Measurements from ENCODE around the gene ESPNL.

ESPNL gene

DNA sequence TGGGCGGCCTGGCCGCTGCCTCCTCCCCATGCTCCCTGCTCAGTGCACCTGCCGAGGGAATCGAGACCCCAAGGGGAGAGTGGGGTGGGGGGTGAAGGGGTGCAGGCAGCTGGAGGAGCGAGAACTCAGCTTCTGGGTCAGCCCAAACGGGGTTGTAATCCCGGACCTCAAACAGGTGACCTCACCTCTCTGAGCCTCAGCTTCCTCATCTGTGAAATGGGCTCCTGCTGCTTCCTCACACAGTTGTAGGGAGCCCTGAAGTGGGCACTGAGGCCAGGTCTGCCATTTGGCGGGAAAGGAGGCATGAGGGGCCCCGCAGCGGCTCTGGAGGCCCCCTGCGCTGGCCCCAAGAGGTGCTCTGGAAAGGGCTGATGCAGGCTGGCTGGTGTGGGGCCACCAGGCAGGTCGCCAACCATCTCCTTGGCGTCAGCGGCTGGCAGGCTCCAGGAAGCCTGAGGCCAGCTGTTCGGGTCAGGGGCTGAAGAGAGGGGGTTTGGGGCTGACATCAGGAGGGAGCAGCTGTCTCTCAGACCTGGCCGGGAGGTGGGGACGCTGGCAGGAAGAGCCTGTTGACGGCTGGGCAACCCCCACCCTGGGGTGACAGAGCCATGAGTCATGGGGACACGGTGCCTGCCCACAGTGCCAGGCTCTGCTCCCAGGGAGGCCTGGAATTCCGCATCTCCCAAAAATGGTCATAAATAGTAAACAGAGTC is 43.3 kb downstream of the ESPNL start:
- no peak for ATAC-seq (replicated peaks; ENCODE audit: extremely low read depth, poor library complexity, severe bottlenecking)
- Mint-ChIP-seq H3K27me3 (no peaks in the 10 kb centered on the region), H3K27ac (ENCODE audit: low read depth) (no peak overlapping the region), H3K9me3 (no peaks in the 10 kb centered on the region), H3K36me3 (ENCODE audit: insufficient read depth) (no peaks in the 10 kb centered on the region), H3K4me1 (peaks cover 15% of the 10 kb centered on the region), H3K4me3 (no peak overlapping the region)
- no peak for DNase-seq (ENCODE audit: low spot score in 2 of 2)

DNA sequence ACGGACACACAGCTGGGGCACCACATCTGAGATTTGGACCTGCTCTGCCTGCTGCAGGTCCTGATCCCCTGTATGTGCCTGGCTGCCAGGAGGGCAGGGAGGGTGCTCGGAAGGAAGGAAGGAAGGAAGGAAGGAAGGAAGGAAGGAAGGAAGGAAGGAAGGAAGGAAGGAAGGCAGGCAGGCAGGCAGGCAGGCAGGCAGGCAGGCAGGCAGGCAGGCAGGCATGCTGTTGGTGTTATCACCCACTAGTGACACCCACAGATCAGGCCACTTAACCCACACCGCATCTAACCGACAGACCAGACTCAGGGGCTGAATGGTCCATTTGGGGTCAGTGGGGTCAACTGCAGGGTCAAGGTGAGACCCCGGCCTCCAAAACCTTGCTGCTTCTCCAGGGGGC is 44.1 kb downstream of the ESPNL start:
- DNase-seq (ENCODE audit: low spot score in 2 of 2) (no peak), ATAC-seq (replicated peaks; ENCODE audit: extremely low read depth, poor library complexity, severe bottlenecking) (no peak)
- no peak overlapping the region for H3K4me3 Mint-ChIP-seq
- peaks cover 15% of the 10 kb centered on the region for H3K4me1 Mint-ChIP-seq
- no peaks in the 10 kb centered on the region for H3K27me3 Mint-ChIP-seq
- H3K36me3 Mint-ChIP-seq (ENCODE audit: insufficient read depth) = no peaks in the 10 kb centered on the region
- no peaks in the 10 kb centered on the region for H3K9me3 Mint-ChIP-seq
- H3K27ac Mint-ChIP-seq (ENCODE audit: low read depth) = no peak overlapping the region

DNA sequence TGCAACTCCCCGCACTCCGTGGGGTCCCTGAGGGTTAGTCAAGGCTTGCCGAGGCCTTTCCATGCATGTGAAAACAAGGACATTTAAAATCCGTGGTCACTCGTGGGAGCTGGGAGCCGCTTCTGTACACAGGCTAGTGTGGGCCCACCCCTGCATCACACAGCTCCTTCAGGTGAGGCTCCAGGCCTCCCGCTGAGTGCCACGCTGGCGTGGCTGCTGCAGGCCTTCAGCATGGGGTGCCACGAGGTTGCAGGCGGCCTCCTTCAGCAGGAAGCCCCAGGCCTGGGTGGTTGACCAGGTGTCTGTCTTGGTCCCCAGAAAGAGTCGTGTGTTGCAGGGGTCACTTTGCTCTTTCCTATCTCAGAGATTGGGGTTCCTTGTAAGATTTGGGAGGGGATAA is 44.9 kb downstream of the ESPNL start:
- DNase-seq (ENCODE audit: low spot score in 2 of 2) (no peak), ATAC-seq (replicated peaks; ENCODE audit: extremely low read depth, poor library complexity, severe bottlenecking) (no peak)
- H3K4me1 Mint-ChIP-seq = peaks cover 15% of the 10 kb centered on the region
- H3K27me3 Mint-ChIP-seq = no peaks in the 10 kb centered on the region
- no peak overlapping the region for H3K27ac Mint-ChIP-seq (ENCODE audit: low read depth)
- no peak overlapping the region for H3K4me3 Mint-ChIP-seq
- no peaks in the 10 kb centered on the region for H3K36me3 Mint-ChIP-seq (ENCODE audit: insufficient read depth)
- no peaks in the 10 kb centered on the region for H3K9me3 Mint-ChIP-seq

DNA sequence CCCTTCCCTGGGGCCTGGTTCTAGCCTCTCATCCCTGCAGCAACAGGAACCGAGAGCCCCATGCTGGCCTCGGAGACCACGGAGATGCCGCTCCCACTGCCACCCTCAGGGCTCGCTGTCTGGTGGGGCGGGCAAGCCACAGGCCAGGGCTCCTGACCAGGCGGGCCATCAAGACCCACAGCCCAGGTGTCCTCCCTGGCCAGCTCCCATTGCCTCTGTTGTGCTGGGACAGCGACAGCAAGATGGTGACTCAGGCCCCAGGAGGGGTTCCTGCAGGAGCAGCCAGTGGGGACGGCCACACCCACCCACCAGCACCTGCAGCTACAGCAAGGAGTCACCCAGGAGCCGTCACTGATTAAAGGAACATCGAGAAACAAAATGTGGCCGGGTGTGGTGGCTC is 45.7 kb downstream of the ESPNL start:
- no peak for DNase-seq (ENCODE audit: low spot score in 2 of 2)
- Mint-ChIP-seq H3K4me3 (no peak overlapping the region), H3K36me3 (ENCODE audit: insufficient read depth) (no peaks in the 10 kb centered on the region), H3K27ac (ENCODE audit: low read depth) (no peak overlapping the region), H3K9me3 (no peaks in the 10 kb centered on the region), H3K4me1 (peaks cover 15% of the 10 kb centered on the region), H3K27me3 (no peaks in the 10 kb centered on the region)
- no peak for ATAC-seq (replicated peaks; ENCODE audit: extremely low read depth, poor library complexity, severe bottlenecking)

DNA sequence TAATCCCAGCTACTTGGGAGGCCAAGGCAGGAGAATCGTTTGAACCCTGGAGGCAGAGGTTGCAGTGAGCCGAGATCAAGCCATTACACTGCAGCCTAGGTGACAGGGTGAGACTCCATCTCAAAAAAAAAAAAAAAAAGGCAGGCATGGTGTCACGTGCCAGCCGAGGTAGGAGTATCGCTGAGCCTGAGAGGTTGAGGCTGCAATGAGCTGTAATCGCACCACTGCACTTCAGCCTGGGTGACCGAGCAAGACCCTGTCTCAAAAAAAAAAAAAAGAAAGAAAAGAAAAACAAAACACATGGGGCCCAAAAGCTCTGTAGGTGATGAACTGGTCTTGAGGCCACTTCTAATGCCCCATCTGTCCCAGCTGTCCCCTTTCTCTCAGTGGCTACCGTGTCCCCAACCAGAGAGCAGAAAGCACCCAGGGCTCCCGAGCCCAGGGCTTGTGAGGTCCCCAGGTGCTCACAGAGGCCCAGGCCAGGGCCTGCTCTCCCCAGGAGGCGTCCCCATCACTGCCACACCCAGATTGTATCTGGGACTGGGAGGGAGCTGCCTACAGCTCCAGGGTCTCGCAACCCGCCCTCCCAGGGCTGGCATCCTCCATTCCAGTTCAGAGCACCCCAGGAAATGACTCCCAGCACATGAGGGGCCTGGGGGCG is 46.9 kb downstream of the ESPNL start:
- Mint-ChIP-seq H3K36me3 (ENCODE audit: insufficient read depth) (no peaks in the 10 kb centered on the region), H3K9me3 (no peaks in the 10 kb centered on the region), H3K4me1 (peaks cover 7% of the 10 kb centered on the region), H3K27ac (ENCODE audit: low read depth) (no peak overlapping the region), H3K4me3 (no peak overlapping the region), H3K27me3 (no peaks in the 10 kb centered on the region)
- DNase-seq (ENCODE audit: low spot score in 2 of 2) (no peak), ATAC-seq (replicated peaks; ENCODE audit: extremely low read depth, poor library complexity, severe bottlenecking) (no peak)

DNA sequence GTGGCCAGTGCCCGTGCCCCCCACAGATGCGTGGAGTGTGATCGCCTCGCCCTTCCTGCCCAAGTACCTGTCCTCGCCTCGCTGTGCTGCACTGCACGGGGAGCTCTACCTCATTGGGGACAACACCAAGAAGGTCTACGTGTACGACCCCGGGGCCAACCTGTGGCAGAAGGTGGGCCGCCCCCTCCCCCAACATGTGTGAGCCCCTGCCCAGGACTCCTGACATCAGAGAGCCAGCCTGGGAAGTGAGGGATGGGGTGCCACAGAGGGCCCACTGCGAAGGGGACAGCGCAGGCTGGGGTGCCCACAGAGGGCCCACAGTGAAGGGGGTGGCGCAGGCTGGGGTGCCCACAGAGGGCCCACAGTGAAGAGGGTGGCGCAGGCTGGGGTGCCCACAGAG is 48.8 kb downstream of the ESPNL start:
- Mint-ChIP-seq H3K27me3 (no peaks in the 10 kb centered on the region), H3K27ac (ENCODE audit: low read depth) (no peak overlapping the region), H3K9me3 (no peaks in the 10 kb centered on the region), H3K36me3 (ENCODE audit: insufficient read depth) (no peaks in the 10 kb centered on the region), H3K4me3 (no peak overlapping the region), H3K4me1 (peaks cover 4% of the 10 kb centered on the region)
- no peak for DNase-seq (ENCODE audit: low spot score in 2 of 2)
- ATAC-seq (replicated peaks; ENCODE audit: extremely low read depth, poor library complexity, severe bottlenecking) = no peak

DNA sequence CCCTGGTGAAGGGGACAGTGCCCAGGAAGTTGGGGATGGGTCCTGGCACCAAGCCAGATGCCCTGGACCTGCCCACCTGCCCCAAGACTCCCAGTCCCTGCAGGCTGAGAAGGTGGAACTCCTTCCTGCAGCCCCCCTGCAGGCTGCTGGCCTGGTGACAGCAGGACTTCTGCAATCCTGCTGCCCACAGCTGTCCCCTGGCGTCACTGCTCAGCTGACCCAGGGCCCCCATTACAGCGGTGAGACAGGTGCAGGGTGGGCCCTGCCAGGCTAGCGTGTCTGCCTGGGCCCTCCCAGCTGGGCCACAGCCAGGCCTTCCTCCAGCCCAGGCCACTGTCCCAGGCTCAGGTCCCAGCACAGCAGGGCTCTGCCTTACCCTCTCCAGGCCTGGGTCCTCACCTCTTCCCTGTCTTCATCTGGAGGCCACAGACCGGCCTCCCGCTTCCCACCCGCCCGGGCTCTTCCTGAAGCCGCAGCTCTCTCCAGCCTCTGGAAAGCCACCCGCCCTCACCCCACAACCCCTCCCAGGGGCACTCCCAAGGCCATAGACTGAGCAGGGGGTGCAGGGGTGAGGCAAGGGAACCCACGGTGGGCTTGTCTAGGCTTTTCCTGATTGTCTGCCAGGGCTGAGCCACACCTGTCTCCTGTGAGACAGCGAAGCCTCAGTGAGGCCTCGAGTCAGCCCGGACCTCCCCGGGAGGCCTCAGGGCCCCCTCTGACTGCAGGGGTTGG is 49.9 kb downstream of the ESPNL start:
- H3K27ac Mint-ChIP-seq (ENCODE audit: low read depth) = no peak overlapping the region
- DNase-seq (ENCODE audit: low spot score in 2 of 2) (no peak), ATAC-seq (replicated peaks; ENCODE audit: extremely low read depth, poor library complexity, severe bottlenecking) (no peak)
- no peaks in the 10 kb centered on the region for H3K4me1 Mint-ChIP-seq
- no peaks in the 10 kb centered on the region for H3K27me3 Mint-ChIP-seq
- no peaks in the 10 kb centered on the region for H3K9me3 Mint-ChIP-seq
- H3K36me3 Mint-ChIP-seq (ENCODE audit: insufficient read depth) = no peaks in the 10 kb centered on the region
- no peak overlapping the region for H3K4me3 Mint-ChIP-seq

DNA sequence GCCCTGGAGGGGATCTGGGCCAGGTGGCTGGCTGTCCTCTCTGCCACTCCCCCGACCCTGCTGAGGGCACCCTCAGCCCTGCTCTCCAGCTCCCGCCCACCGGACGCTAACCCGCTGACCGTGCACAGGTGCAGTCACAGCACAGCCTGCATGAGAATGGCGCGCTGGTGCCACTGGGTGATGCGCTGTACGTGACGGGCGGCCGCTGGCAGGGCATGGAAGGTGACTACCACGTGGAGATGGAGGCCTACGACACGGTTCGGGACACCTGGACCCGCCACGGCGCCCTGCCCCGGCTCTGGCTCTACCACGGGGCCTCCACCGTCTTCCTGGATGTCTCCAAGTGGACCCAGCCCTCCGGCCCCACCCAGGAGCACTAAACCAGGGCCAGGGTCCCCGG is 50.5 kb downstream of the ESPNL start:
- no peaks in the 10 kb centered on the region for H3K4me1 Mint-ChIP-seq
- no peak overlapping the region for H3K27ac Mint-ChIP-seq (ENCODE audit: low read depth)
- no peak overlapping the region for H3K4me3 Mint-ChIP-seq
- H3K27me3 Mint-ChIP-seq = no peaks in the 10 kb centered on the region
- DNase-seq (ENCODE audit: low spot score in 2 of 2) = no peak
- H3K36me3 Mint-ChIP-seq (ENCODE audit: insufficient read depth) = no peaks in the 10 kb centered on the region
- ATAC-seq (replicated peaks; ENCODE audit: extremely low read depth, poor library complexity, severe bottlenecking) = no peak
- H3K9me3 Mint-ChIP-seq = no peaks in the 10 kb centered on the region

DNA sequence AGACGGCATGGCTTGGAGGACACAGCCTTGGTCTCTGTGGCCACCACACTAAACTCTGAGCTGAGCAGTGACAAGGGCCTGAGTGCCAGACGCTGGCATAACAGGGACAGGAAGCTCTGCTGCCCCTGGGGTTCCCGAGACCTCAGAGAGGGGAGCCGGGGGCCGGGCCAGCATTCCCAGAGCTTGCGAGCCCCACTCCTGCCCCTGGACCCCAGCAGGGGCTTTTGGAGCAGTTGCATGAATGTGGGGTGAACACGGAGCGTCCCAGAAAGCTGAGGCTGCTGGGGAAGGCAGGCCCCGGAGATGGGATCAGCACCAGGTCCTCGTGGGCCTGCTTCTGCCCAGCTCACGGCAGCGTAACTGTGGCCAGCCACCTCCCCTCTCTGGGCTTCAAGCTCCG is 51.1 kb downstream of the ESPNL start:
- no peaks in the 10 kb centered on the region for H3K4me1 Mint-ChIP-seq
- H3K4me3 Mint-ChIP-seq = no peak overlapping the region
- H3K9me3 Mint-ChIP-seq = no peaks in the 10 kb centered on the region
- no peaks in the 10 kb centered on the region for H3K36me3 Mint-ChIP-seq (ENCODE audit: insufficient read depth)
- ATAC-seq (replicated peaks; ENCODE audit: extremely low read depth, poor library complexity, severe bottlenecking) (no peak), DNase-seq (ENCODE audit: low spot score in 2 of 2) (no peak)
- no peak overlapping the region for H3K27ac Mint-ChIP-seq (ENCODE audit: low read depth)
- H3K27me3 Mint-ChIP-seq = no peaks in the 10 kb centered on the region

DNA sequence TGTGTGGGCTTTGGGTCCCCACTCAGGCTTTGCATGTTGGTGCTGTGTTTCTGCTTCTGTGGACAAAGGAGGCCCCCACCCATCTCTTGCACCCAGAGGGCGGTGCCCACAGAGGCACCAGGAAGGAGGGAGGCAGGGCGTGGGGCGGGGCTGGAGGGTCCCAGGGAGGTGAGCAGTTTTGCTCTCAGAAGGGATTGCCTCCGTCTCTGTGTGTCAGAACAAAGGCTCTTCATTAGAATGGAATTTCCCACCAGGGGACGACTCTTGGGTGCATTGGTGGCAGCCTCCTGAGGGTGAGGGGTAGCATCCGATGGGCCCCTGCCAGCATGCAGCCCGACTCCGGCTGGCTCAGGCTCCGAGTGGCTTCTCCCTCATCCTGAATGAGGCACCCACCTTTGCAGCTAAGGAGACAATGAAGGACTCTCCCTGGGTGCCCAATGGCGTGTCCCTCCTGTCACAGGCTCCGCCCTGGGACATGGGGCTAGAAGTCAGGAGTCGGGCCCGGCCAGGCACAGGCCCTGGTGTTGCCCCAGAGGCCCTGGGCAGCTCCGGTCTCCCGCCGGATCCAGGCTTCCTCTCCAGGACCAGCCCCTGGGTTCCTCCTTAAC is 51.6 kb downstream of the ESPNL start:
- no peak for DNase-seq (ENCODE audit: low spot score in 2 of 2)

DNA sequence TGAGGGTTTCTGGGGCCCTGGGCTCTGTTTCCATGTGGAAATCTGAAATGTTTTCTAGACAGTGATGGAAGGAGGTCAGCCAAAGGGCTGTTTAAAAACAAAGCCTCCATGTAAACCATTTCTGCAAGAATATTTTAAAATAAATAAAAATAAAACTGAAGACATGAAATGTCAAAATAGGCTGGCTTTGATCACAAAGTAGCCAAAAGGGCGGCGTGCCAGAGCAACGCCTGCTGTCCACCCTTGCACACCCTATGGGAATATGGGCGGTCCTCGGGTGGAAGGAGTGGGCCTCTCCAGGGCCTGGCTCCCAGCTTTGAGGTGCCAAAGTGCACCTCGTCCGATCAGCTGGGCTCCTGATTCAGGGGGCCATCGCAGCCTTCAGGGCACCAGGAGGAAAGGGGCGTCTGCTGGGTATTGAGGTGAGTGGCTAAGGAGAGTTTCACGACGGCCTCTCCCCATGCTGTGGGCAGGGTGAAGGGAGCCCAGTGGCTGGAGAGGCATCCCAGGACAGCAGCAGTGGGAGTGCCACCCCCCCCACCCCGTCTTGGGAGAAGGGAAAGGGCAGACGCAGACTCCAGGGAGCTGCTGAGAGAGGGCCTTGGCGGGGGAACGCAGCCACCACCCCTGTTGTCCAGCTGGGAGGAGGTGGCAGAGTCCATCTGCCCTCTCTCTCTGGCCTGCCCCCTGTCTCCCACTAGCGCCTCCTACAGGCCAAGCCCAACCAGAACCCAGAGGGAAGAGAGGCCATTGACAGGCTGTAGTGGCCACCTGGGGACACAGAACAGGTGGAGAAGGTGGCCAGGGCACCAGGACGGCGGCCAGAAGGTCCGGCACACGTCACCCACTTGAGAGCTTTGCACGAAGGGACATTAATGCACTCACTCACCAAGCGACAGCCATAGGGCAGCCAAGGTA is 52.9 kb downstream of the ESPNL start:
- Mint-ChIP-seq H3K36me3 (ENCODE audit: insufficient read depth) (no peaks in the 10 kb centered on the region), H3K27me3 (no peaks in the 10 kb centered on the region), H3K27ac (ENCODE audit: low read depth) (no peak overlapping the region), H3K4me1 (no peaks in the 10 kb centered on the region), H3K4me3 (no peak overlapping the region), H3K9me3 (no peaks in the 10 kb centered on the region)
- ATAC-seq (replicated peaks; ENCODE audit: extremely low read depth, poor library complexity, severe bottlenecking) = no peak
- DNase-seq (ENCODE audit: low spot score in 2 of 2) = no peak

More for the DNA sequence above, 51.6 kb downstream of the ESPNL start:
- no peaks in the 10 kb centered on the region for H3K4me1 Mint-ChIP-seq
- no peaks in the 10 kb centered on the region for H3K9me3 Mint-ChIP-seq
- no peaks in the 10 kb centered on the region for H3K36me3 Mint-ChIP-seq (ENCODE audit: insufficient read depth)
- H3K4me3 Mint-ChIP-seq = no peak overlapping the region
- H3K27ac Mint-ChIP-seq (ENCODE audit: low read depth) = no peak overlapping the region
- no peaks in the 10 kb centered on the region for H3K27me3 Mint-ChIP-seq
- no peak for ATAC-seq (replicated peaks; ENCODE audit: extremely low read depth, poor library complexity, severe bottlenecking)

DNA sequence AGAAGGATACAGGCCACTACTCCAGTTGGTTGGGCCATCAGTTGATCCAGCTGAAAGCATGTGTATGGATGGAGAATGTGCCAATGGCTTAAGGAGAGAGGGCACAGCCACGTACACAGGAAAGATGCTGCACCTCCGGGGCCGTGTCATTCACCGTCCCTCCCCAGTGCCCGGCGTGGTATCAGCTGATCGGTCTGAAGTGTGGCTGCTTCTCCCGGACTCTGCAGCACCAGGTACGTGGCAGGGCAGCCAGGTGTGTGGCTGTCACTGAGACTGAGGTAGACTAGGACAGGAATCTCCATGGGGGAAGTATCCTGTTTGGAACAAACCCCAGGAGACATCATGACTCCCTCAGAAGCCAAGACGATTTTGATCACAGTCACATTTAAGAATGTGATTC is 54.4 kb downstream of the ESPNL start:
- Mint-ChIP-seq H3K4me1 (peaks cover 5% of the 10 kb centered on the region), H3K36me3 (ENCODE audit: insufficient read depth) (no peaks in the 10 kb centered on the region), H3K4me3 (no peak overlapping the region), H3K27ac (ENCODE audit: low read depth) (no peak overlapping the region), H3K9me3 (no peaks in the 10 kb centered on the region), H3K27me3 (peaks cover 8% of the 10 kb centered on the region)
- ATAC-seq (replicated peaks; ENCODE audit: extremely low read depth, poor library complexity, severe bottlenecking) = no peak
- DNase-seq (ENCODE audit: low spot score in 2 of 2) = no peak

Measured in central memory CD8-positive, alpha-beta T cell (primary cell).